M059J (cell line): Measurements from ENCODE around the gene BOC. TPM values are rescaled to one million over a fixed set of nuclear protein-coding genes. Genes with fewer than 3 reads are reported as not detected.
A peak's percentile ranks its signal among the peaks of the same experiment; 100 is the strongest.

Source experiments
- DNase-seq: peaks from one replicate; pipeline ENCODE4 v3.0.0-alpha.2; 2012; ENCODE audit warnings: low read depth
- total RNA-seq: library from RNA; depleted of rRNA; stranded (reverse); fragments of >200 nt; shearing (Covaris generic); gene quantifications from 2 replicates; pipeline ENCODE4 v1.2.3, GENCODE V29; 2014

BOC gene
- total RNA-seq, 1 experiment from 2014 or later, result 12.5 TPM

DNA sequence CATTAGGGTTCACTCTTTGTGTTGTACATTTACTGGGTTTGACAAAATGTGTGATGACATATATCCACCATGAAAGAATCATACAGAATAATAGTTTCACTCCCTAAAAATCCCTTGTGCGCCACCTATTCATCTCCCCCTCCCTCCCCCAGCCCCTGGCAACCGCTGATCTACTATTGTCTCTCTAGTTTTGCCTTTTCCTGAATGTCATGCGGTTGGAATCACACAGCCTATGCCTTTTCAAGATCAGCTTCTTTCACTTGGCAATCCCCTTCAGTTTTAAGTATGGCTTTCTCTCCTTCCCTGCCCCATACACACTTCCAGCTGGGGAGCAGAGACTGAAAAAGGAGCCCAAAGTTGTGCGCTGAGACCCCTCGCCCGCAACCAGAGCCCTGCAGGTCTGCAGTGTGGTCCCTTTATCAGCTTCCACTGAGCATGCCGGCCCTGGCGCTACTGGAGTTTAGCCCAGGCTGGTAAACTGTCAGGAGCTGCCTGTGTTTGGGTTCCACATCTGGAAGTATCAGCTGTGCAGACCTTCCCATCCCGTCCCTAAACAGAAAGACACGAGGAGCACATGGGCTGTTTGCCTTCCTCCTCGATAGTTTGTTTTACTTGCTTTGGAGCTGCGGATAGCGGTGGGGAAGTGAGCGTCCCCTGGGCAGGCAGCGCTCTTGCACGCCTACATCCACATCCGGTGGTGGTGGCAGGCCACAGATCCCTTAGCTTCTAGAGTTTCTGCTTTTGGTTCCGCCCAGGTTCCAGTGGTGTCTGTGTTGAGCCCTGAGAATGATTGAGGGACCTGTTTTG, 12.3 kb downstream of the BOC start:
- DNase-seq, result no peak

DNA sequence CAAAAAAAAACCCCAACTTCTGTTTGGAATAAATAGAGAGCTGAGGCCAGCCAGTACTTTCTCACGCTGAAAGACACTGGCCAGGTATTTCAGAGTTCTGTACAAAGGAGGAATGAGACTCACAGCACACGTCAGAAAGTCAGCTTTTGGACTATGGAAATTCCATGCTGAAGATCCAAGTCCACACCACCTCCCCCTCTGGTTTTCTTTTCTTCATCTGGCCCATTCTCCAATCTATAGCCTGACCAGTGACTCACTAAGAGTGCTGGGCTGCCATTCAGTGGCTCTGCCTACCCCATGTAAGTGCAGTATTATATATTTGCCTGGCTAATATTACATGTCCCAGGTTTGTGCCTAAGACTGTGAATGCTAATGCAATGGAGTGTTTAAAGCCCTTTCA, 13.9 kb downstream of the BOC start:
- DNase-seq, result no peak

DNA sequence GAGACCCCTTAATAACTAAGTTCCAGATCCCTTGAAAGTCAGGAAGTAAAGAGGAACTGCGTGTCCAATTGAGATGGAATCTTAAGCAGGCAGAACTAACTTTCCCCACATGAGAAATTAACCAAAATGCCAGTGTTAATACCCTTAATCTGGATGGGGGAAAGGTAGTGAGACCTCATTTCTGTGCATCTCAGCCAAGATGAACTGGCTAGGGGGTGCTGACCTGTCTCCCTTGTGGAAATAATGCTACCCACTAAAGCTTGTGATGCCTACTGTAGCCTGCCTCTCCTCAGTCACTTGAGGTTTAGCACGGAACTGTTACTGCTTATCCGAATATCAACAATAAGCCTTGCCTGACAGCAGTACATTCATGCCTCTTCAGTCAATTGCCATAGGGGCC, 15.1 kb downstream of the BOC start:
- DNase-seq, result no peak

DNA sequence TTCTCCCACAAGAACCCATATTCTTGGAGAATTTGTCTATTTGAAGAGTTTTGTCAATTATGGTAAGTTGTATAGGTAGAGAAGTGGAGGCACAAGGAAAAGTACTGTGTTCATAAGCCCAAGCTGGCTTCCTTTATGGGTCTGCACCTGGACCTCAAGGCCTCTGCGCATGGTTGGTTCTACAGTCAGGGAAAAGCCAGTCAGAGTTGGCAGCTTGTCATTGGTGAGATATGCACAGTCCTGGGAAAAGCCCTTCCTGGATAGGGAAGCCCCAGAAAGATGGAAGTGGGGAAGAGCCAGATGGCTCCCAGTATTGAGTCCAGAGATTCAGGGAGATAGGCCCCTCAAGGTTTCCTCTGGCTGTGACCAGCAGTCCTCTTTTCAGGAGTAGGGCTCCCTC, 15.8 kb downstream of the BOC start:
- no peak for DNase-seq

DNA sequence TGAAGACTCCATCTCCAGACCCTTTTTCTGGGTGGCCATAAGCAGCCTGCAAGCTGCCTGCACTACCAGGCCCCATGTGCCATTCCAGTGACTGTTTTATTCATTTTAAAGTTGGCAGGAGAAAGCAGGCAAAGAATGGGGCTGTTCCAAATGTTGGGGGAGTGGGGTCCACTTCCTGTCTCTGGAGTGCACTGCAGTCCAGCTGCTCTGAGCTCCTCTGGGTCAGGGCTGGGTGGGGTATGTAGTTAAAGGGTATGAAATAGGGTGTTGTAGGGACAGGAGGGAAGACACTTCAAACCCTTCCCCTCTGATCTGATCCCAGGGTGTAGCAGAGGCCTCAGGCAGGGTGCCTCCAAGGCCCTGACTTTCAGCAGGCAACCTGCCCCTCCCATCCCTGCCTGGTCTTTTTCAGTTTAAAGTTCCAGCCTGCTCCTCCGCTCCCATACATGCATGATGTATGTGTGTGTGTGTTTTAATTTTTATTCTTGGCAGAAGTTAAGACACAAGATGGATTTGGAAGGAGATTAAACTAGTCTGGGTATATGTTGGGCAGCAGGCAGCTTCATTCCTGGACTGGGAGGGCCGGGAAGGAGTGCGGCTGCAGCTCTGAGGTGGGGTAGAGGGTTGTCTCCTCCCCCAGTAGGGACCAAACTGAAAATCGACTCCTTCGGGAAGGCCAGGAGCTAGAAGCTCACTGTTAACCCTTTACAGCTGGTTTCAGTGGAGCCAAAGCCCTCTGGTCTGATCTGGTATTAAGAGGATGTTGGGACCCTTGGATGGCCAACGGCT, 17.3 kb downstream of the BOC start:
- DNase-seq, result no peak

DNA sequence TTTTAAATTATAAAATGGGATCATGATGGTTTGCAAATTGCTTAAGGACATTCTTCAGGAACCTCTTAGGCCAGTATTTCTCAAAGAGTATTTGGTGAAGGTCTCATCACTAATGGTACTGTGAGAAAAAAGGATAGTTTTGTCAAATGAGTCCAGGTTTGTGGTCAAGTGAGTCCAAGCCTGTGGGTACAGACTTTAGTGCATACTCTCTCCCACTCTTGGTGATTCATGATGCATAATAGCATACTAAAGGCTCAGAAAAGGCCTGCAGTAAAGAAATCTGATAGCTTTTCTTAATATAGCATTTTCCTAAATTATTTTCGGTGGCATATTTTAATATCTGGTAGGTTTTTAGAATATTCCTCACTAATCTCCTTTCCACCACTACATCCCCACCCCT, 20.0 kb downstream of the BOC start:
- peak; percentile 93 for DNase-seq

DNA sequence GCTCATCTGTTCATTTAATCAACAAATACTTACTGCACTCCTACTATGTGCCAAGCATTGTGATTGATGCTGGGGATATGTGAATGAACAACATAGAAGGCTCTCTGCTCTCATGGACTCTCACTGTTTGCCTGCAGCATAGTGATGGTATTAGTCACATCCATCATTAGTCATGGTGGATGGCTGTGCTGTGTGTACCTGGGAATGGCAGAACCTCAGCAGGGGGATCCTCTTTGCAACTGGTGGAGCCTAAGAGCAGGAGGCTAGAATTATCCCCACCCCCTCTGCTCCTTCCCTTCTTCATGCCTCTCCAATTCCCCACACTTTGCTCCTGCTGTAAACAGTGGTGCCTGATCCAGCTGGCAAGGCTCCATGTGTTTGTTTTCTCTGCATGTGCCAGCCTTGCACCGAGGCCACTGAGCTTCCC, 20.5 kb downstream of the BOC start:
- DNase-seq, result peak; percentile 99

DNA sequence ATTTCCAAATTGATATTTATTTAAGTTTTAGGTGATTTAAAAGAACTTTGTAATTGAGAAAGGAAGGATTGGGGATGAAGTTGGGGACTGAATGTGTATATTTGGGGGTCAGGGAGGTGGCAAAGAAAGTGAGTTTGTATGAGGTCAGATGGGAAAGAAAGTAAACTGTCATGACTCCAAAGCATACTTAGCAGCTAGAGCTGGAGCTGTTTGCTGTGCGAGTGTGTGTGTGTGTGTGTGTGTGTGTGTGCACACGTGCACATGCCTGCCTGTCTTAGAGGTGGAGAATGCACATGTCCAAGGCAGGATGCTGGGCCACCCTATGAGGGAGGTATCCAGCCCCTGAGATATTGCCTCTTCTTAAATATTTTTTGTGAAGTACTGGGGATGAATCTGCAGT, 21.0 kb downstream of the BOC start:
- DNase-seq, result peak; percentile 45

DNA sequence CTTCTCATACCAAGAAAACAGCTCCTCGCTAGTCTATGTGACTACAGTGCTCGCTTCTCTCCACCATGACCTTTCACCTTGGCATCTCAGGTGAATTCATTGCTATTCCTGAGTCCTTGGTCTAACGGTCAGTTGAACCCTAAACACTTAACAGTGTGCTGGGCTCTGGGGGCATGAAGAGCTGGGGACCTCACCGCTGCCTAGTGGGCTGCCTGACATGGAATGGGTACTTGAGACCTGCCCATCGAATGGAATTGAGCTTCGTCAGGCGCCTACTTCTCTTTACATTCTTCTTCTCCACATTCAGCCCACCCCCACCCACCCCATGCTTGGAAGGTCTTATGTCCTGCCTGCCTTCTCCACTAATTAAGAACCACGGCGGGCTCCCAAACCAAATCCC, 22.1 kb downstream of the BOC start:
- no peak for DNase-seq

DNA sequence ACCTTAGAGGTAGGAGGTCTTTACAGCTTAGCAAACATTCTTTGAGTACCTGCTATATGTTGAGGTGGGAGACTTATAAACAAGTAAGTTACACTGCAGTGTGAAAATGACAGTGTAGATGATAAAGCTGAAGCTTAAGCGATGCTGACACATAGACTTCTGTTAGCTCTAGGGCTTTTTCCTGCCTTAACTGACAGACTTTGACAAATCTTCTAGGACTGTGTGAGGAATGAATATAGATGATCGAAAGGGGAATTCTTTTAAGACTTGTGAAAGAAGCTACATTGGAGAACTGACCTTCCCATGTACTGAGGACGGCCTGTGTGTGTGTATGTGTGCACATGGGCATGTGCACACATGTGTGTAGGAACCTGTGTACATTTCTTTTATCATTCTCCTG, 22.7 kb downstream of the BOC start:
- DNase-seq, result peak; percentile 41

DNA sequence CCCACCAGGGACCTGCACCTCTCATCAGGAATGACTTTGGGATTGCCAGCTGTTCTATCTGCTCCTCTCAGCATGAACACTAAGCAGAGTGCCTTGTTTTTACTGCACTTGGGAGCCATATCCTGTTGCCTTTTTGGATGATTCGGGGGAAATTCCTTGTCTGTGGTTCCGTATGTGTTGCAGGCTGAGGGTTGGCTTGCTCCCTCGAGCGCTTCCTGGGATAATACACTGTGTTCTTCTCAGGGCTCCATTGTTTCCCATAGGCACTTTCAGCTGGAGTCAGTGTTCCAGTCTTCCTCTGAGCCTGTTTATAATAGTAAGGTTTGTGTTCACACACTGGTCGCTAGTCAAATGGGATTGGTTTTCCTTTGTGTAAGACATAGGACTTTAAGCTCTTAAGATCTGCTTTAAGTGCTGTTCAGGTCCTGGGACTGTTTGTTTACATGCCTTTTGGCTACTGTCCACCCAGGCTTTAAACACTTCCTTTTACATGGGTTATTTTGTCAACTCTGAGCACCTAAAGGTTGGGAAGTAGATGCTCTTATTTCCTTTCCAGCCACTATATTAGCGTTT, 23.4 kb downstream of the BOC start:
- DNase-seq, result peak; percentile 50

DNA sequence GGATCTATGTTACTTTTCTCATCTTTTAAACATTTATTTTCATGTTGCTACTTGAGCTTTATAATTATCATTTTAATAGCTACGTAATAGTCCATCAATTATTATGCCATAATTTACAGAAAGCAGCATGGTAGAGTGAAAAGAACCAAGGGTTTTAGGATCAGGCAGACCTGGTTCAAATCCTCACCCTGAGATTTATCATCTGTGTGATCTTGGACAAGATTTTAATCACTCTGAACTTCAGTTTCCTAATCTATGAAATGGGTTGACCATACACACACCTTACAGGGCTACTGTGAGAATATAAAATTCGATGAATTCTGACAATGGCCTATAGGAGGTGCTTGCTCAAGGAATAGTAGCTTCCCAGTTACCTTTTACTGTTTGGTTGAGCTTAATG, 27.1 kb downstream of the BOC start:
- no peak for DNase-seq

DNA sequence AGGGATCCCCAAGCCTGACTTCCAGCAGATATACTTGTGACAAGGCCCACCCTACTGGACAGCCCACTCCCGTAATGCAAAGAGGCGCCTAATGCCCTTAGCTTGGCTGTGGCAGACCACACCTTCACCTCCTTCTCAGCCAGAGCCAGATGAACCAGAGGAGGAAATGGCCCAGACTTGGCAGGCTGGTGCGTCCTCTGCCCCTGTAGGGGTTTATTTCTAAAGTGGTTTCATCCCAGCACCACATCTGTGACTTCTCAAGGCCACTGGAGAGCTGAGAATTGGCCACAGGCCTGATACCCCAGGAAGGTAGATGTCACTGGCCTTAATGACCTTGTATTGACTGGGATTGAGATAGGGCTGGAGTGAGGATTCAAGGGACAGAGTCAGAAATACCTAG, 29.5 kb downstream of the BOC start:
- peak; percentile 46 for DNase-seq

DNA sequence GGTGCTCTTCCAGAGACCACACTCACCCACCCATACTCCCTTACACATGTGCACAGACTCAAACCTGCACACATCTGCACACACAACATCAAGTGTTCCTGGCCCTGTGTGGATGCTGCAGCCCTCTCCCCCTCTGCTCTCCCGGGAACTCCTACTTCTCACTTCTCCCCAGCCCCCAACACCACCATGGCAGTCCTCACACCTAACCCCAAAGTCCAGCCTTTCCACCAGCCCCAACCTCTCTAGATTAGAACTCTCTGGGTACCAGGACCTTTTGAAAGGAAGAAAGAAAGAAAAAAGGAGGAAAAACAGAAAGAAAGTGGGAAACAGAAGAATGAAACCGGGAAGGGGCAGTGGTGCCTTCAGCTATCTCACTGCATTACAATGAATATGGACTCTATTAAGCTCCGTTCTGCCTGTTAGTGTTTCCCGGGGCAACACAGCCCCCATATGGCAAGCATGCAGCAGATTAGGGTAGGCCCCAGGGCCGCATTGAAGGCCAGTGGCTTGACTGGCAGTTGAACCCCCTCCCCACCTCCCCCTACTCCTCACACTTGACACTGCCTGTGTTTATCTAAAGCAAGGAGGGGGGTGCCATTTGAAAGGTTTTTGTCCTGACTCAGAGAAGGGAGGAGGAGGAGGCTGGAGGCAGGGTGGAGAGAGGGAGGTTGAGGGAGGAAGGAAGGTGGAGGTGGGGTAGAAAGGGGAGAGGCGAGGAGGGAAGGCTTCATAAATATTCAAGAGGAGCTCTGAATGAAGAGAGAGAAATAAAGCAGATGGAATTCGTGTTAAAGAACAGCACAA, 30.1 kb downstream of the BOC start:
- DNase-seq, result peak; percentile 93

DNA sequence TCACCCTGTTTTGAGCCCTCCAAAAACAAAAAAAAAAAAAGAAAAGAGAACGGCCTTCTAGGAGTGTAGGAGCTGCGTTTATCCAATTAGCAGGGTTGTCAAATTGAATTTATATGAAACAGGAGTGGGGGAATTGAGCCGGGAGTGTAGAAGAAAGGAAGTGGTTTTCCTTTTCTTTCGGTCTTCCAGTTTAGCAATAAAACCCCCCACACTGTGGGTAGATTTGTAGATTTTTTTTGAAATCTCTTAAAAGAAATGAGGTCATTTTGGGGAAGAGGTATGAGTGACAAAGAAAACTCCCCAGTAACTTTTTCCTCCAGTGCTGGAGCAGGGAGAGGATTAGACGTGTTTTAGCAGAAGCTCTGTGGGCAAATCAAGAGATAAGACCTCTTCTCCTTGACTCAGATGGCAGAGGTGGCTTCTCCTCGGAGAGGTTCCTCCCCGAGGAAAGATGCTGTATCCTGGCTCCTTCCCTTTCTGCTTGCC, 30.8 kb downstream of the BOC start:
- peak; percentile 94 for DNase-seq

DNA sequence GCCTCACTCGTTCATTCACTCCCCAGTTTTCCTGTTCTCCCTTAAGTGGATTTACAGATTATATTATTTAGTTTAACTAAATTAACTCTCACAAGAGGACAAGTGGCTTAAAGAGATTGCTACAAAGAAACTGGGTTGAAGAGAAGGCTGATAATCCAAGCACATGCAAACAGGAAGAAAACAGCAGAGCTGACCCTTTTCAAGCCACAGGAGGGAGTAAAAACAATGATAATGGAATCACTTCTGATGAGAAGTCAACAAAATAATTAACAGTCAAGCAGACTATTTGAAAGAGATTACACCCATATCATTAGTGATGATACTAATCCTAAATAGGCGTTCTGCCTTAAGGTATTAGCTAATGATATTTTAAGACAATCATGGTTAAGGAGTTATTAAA, 31.7 kb downstream of the BOC start:
- DNase-seq, result no peak

DNA sequence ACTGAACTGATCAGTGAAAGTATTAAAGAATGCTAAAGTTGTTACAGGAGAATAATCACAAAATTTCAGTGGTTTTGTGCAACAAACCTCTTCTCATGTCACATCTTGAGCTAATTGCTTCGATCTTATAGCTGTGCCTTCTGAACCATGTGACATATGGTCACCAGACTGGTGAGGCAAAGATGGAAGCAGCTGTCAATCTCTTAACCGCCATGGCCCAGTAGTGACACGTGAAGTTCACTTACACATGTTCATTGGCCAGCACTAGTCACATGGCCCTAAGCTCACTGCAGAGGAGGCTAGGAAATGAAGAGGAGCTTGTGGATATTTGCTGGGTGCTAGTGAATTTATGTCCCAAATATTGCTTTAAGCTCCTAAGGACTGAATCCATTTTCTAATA, 32.5 kb downstream of the BOC start:
- DNase-seq, result no peak

DNA sequence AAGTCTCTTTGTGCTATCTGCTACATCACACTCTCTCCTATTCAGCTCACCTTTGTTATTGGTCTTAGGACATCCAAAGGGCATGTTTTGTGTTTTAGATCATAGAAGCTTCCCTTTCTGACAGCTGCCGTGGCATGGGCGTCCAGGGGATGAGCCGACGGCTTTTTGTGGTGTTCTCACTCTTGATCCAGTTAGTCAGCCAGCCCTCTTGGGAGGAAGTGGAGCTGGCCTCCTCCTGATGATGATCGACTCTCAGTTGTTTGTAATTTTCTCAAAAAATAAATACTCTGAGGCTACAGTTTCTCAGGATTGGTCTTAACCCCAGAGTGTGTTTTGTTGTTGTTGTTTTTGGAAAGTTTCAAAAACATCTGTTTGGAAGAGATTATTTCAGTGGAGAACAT, 34.4 kb downstream of the BOC start:
- peak; percentile 42 for DNase-seq

DNA sequence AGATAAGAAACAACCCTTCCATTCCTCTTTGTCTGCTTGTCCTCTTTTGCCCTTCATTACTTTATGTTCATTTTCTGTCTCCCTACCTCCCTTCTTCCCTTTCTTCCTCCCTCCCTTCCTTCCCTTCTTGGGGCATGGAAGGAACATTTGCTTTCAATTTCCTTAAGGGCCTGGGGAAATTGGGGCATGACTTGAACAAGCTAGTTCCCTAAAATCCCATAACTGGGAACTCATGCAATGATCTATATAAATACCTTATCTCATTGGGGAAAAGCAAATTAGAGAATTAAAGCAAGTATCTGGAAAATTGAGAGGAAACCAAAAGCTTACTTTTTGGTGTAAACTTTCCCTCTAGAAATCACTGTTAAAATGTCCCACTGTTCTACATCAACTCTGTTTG, 35.7 kb downstream of the BOC start:
- no peak for DNase-seq

DNA sequence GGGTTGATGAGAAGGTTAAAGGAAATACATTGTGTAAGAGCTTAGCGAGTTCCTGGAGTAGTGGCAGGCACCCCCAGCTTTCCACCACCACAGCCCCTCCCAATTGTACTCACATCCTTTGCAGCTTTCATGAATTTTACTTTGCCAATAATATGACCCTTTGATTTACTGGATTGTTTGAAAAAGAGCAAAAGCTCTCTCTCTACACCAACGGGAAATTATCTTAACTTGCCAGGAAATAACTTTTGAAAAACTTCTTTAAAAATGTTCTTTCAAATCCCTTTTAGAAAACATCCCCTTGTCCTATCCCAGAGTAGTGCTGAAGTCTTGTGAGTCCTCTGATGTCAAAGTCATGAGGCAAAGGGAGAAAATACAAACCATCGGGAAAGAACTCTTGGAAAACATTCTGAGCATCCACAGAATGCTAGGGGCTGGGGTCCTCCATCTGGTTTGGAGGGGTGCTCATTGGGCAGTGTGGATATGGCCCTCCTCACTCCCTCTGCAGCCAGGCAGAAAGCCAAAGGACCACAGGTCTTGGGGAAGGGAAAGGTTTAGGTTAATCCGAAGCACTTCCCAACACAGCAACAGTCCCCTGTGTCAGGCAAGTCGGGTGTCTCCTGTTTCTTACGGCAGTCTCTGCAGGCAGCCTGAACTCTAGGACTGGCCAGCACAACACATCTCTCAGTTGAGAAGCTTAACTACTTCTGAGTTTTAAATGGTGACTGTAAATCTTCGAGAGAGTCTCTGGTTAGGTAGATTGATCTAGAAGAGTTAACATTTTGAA, 36.5 kb downstream of the BOC start:
- no peak for DNase-seq

DNA sequence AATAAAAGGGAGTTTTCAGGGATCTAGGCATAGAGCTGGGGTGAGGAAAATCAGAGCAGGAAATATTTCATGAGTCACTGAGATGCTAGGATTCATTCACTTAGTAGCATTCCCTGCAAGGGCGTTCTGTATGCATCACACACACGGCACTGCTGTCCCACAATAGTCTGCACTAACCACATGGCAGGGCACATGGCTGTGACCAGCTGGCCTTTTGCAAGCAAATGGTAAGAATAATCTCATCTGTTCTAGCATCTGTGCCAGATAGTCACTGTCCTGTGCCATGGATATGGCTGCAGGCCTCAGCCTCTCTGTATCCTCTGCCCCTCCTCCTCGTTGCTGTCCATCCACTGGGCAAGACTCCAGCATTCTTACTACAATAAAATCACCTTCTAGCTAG, 37.8 kb downstream of the BOC start:
- DNase-seq, result peak; percentile 89
